Measurements from ENCODE around the gene CORO2B.

DNA sequence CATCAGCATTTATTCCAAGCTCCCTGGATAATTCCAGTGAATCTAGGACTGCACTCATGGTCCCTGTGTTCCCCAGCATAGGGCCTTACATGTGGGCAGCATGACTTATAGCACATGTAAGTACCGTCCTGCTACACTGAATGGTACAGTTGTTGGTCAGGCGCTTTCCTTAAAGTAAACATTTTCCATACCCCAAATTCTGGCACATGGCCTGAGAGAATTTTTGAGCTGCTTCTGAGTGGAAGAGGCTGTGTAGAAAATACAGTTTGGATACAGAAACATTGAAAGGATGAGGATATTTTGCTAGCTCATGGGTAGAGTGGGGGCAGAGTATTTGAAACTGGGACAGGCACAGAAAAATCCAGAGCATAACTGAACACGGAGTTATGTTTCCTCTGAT lies 27.6 kb downstream of the CORO2B start:
- TF ChIP-seq, protein P1, sequence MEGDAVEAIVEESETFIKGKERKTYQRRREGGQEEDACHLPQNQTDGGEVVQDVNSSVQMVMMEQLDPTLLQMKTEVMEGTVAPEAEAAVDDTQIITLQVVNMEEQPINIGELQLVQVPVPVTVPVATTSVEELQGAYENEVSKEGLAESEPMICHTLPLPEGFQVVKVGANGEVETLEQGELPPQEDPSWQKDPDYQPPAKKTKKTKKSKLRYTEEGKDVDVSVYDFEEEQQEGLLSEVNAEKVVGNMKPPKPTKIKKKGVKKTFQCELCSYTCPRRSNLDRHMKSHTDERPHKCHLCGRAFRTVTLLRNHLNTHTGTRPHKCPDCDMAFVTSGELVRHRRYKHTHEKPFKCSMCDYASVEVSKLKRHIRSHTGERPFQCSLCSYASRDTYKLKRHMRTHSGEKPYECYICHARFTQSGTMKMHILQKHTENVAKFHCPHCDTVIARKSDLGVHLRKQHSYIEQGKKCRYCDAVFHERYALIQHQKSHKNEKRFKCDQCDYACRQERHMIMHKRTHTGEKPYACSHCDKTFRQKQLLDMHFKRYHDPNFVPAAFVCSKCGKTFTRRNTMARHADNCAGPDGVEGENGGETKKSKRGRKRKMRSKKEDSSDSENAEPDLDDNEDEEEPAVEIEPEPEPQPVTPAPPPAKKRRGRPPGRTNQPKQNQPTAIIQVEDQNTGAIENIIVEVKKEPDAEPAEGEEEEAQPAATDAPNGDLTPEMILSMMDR (IDR thresholded peaks at IDR 0.05) = no peak
- TF ChIP-seq EZH2 (IDR thresholded peaks at IDR 0.05) (no peak), EZH2phosphoT487 (IDR thresholded peaks at IDR 0.05) (no peak)

All from neural progenitor cell (in vitro differentiated cells).